Fibroblast of skin of back (primary cell): ENCODE data around the gene MAGIX.

Source experiments
- DNase-seq: peaks from one replicate; pipeline ENCODE4 v3.0.0-alpha.2; 2013

The MAGIX gene

DNA sequence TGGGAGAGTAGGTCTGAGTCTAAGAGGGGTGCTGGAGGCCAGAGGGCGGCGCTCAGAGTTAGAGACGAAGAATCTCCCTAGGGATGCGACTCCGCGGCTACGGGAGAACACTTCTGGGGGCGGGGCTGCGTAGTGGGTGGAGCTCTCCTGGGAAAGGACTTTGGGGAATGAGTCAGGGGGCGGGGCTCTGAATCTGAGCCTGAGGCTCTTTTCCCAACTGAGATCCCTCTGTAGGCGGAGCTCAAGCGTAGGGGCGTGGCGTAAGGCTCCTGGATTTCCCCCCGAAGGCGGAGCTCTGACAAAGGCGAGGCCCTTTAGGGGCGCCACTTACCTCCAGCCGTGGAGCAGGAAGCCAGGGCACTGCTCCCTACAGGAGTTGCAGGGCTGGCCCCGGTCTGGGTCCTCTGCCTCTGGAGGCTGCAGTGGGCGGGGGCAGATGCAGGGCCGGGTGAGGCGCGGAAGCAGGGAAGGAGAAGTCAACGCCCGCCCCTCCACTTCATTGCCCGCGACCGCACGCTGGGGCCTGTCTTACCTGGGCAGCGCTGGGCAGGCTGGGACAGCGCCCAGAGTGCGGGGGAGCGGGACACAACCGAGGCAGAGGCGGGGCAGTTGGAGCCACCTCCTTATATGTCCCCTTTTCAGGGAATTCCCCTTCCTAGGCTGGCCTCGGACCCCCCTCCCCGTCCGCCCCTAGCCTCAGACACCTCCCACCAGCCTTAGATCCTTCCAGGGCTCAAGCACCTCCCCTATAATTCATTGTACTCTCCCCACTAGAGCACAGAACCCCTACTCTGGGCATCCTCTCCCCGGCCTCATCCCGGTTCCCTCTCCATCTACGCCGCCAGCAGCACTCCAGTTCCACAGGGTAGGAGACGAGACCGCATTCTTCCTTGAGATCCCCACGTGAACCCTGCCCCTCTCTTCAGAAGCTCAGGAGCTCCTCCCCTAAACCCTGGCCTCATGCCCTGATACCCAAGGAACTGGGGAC is 22.0 kb downstream of the MAGIX start:
- peak; percentile 89 for DNase-seq

DNA sequence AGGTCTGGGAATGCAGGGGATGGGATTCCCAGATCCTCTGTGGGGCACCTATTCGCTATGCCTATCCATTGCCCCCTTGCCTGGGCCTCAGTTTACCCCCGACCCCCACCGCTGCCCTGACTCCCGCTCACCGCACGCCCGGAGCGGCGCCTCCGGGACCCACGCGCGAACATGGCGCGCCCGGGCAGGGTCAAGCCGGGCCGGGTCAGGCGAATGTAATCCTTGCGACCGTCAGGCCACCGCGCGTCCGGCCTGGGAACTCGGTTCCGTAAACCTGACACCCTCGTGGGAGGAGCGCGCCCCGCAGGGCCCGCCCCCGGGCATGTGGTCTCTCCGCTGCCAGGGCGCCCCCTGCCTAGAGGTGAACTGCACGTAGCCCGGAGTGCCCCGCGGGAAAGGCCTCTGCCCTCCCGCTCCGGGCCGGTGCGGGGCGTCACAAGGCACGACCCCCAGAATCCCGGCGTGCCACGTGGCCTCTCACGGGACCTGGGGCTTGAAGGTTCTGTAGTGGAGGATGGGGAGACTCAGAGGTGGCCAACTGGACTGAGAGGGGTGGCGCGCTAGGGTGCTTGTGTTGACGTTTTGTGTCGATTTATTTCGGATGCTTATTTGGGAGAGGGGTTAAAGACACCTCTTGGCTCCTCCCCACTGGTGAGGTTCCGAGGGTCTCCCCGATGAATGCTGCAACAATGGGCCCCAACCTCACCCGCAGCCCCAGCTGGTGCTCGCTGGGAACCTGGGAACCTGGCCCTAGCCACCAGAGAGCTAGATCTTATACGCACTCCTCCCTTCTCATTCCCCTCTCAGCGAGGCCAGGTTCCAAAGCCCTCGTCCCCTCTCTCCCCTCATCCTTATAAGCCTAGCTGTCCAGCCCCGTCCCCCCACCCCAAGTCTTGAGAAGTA is 23.8 kb downstream of the MAGIX start, which contains the start of gene PRICKLE3:
Gene PRICKLE3 (minus strand): TSS at position 249 of the 903 bp plus-strand sequence. CDS start 76 bp downstream, at position 173.
- DNase-seq: peak; percentile 72

DNA sequence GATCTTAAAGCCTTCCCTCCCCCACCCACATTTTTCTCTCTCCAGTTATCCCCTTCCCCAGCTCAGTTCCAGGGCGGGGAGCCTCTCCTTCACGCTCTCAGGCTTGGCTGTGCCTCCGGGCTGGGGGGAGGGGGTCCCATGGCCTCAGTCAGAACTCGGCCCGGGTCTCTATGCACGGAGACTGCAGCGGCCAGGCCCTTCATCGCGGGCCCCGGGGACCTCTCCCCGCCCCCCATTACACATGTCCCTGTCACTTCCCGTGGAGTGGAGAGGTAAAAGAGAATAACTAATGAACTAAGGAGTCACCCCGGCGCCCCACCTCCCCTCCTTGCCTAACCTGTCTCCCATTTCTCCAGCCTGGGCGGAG is 24.5 kb downstream of the MAGIX start:
- DNase-seq: no peak

- DNase-seq: no peak
Measured at GRCh38 chrX:49187526-49187925, 25.0 kb downstream of the MAGIX start.

- DNase-seq: no peak
Measured at GRCh38 chrX:49188468-49189076, 26.0 kb downstream of the MAGIX start.

- DNase-seq: no peak
Measured at GRCh38 chrX:49189606-49190005, 27.0 kb downstream of the MAGIX start.

- peak; percentile 100 for DNase-seq
Measured at GRCh38 chrX:49190821-49191573, 28.4 kb downstream of the MAGIX start.

DNA sequence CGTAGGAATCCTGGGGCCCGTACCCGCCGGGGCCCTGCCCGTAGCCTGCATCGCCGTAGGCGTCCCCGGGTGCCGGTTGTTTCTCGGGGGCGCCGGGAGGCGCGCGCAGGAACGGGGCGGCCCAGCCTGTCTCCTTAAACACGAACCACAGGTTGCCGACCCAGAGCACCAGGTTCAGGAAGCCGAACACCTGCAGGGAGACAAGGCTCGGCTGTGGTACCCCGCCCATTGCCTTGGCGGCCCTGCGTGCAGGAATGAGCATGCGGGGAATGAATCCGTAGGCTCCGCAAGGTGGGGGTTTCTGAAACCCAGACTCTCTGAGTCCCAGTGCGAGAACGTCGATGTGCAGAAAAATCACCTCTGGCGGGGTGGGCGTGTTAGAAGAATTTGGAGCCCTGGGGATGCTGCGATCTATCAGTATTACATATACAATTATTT is 29.0 kb downstream of the MAGIX start:
- no peak for DNase-seq

GRCh38 chrX:49192722-49193328 is 30.3 kb downstream of the MAGIX start:
- DNase-seq: peak; percentile 17

DNA sequence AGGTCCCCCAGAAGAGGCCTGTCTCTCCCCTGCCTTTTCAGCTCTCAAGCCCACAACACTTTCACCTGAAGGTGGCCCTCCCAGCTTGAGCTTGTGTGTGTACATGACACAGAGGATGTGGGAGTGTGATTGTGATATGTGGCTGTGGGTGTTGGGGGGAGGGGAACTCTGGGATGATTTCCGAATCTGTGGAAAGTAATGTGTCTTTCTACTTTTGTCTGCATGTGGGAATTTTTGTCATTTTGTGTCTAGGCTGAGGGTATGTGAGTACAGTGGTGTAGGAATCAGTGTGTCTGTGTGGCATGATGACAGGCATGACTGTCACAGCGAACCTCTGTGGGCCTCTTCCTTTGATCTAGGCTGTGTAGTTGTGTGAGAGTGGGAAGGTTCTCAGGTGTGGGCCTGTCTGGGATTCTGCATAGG is 31.0 kb downstream of the MAGIX start:
- no peak for DNase-seq

DNA sequence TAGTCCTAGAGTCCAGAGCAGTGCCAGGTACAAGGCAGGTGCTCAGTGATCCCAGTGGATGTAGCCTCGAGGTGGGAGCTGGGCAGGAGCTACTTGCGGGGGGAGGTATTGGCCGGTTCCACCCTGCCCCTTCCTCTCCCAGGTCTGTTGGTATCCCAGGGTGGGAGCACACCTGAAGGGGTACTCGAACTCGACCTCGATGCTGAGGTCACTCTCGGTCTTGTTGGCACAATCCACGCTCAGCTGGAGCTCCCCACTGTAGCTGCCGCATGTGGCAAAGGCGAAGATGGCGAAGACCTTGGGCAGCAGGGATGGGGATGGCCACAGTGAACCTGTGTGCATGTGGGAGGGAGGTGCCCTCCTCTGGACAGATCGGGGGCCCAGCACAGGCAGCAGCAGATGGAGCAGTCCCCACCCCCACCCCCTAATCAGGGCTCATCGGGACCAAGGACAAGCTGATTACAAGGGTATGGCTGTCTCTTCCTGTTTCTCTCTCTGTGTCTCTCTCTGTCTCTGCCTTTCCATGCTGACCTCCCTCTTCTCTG is 35.1 kb downstream of the MAGIX start:
- no peak for DNase-seq

DNA sequence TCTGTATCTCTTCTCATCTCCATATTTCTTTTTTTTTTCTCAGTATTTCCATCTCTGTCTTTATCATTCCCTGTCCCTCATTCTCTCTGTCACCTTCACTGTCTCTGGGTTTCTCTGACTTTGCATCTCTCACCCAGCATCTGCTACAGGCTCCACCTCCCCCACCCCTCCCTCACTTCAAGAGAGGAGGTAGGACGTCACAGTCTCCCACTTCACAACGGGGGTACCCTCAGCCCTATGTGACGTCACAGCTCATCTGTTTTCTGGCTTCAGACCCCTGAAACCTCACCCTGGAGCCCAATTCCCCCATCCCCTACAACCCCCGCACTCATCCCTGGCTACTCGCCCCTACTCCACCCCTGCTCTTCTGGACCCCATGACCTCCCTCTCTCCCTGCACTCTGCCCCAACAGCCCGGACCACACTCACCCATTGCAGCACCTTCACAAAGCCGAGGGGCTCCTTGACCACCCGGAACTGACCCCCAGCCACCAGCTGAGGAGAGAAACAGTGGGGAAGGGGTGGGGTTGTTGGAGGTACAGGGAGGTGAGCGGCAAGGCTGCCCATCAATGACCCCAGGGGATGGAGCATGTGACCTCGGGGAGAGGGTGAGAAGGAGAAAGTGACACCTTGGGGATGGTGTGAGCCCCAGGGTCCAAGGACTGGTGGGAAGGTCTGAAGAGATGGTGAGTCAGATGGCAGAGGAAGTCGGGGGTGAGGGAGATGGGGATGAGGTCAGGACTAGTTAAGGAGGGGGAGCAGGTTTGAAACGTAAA is 36.2 kb downstream of the MAGIX start:
- no peak for DNase-seq

DNA sequence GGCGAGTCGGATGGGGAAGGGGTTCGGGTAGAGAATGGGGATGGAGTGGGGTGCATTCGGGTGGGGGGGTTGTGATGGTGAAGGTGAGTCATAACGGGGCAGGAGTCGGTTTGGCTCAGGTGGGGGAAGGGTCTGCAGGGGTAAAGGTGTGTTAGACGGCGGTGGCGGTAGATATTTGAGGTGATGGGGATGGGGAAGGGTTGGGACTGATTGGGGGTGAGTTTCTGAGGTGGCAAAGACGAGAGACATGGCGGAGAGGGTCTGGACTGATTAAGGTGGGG is 36.7 kb downstream of the MAGIX start:
- DNase-seq: no peak

DNA sequence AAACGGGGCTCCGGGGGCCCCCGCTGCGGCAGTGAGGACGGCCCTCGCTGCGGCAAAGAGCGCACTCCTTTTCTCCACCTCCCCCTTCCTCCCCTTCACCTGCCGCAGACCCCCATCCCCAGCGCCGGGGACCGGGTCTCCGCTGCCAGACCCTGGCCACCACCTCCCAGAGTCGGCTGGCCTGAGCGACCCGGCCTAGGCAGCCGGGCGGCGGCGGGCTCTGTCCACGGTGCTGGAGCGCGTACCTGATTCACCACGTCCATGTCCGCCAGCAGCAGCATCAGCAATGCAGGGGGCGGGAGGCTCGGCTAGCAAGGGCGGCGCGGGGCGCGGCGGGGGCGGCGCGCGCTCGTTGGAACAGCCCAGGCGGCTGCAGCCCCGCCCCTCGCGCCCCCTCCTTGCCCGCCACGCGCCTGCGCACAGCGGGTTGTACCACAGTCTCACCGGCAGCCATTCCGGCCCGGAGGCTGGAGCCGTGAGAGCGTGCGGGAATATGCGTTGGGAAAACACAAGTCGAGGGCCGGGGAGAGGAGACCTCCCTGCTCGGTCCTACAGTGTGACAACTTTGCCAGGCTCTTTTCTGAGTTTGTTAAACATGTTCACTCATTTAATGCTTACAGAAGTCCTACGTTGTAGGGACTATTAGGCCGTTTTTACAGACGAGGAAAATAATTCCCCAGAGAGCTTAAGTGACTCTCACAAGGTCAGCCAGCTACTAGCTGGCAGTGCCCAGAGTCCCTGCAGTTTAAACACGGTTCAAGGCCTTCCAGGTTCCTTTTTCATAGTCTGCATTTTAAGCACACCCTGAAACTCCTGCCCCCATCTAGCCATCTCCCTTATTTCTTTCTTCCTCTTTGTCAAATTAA is 37.6 kb downstream of the MAGIX start, which contains the start of gene SYP:
Gene SYP (minus strand): TSS at position 288 of the 866 bp plus-strand sequence. CDS start 7 bp downstream, at position 281.
- peak; percentile 81 for DNase-seq

DNA sequence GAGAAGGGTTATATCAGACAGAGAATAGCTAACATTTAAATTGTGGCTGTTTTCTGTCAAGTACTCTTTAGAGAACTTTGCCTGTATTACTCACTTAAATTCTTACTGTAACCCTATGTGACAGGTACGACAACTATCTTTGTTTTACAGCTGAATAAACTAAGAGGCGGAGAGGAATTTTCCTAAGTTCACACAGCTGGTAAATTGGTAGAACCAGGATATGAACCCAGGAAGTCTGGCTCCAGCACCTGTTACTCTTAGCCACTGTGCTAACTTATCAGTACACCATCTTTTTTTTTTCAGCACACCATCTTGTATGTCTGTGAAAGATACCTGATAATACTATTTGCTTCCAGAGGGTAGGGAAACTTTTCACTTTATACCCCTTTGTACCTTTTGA is 39.5 kb downstream of the MAGIX start:
- DNase-seq: no peak

DNA sequence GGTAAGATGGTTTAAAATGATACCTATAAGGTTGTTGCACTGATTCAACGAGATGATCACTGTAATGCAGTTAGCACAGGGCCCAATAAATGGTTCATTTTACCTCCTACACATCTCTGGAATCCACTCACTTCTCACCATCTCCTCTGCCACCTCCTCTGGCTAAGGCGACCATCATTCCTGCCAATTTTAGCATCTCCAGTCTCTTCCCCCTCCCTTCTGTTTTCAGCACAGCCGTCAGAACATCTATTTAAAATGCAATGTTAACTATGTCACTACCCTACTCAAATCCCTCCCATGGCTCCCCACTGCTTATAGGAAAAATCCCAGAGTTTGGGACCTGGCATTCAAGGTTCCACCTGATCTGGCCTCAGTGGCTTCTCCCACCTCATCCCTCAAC is 41.0 kb downstream of the MAGIX start:
- no peak for DNase-seq

DNA sequence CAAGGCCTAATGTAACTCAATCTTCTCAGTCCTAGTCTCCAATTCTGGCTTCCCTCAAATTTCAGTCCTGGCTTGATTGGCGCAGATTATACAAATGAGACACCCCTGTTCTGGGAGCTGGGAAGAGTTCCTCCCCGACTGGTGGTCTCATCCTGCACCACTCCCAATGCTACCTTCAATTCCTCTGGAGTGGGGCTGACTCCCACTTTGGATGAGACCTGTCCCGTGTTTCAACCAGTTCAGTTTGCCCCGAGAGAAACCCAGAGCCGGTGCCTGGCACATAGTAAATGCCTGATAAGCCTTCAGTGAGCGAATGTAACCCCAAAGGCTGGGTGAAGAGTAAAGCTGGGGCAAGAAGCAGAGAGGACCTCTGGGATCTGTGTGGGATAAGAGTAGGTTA is 41.5 kb downstream of the MAGIX start:
- no peak for DNase-seq

- DNase-seq: no peak
Measured at GRCh38 chrX:49204709-49205108, 42.2 kb downstream of the MAGIX start.

- DNase-seq: no peak
Measured at GRCh38 chrX:49205443-49205842, 42.9 kb downstream of the MAGIX start.
